ENCODE measurements around the gene B3GALT4. TPM values are rescaled to one million over a fixed set of nuclear protein-coding genes. Genes with fewer than 3 reads are reported as not detected.

B3GALT4 gene
- total and polyA plus RNA-seq, 2 of the 13 experiments (the other 11 are each of a cell fraction or from before 2014, with no cell fraction given): 0.04 to 0.27 TPM

- TF ChIP-seq FOSL2 (CRISPR knock-in tag; IDR thresholded peaks at IDR 0.05) (peak; percentile 69; the same call in 1 of the 2 replicates), REXO4 (CRISPR knock-in tag; IDR thresholded peaks at IDR 0.05; ENCODE audit: borderline replicate concordance) (peak; percentile 74; the same call in 1 of the 2 replicates), MAFF (IDR thresholded peaks at IDR 0.05; ENCODE audit: low read depth, low read length) (0 out of 2 replicates have a peak, but pooled peaks have one; percentile 8), ZNF512 (CRISPR knock-in tag; IDR thresholded peaks at IDR 0.05) (no peak), ZFP41 (CRISPR knock-in tag; IDR thresholded peaks at IDR 0.05; ENCODE audit: borderline replicate concordance) (no peak), GTF3A (CRISPR knock-in tag; conservative IDR thresholded peaks at IDR 0.05) (peak; percentile 89), CHD4 (IDR thresholded peaks at IDR 0.05; ENCODE audit: borderline replicate concordance, low read length) (no peak), LBX2 (CRISPR knock-in tag; IDR thresholded peaks at IDR 0.05; ENCODE audit: borderline replicate concordance) (no peak; the same call in 1 of the 2 replicates), MAFK (conservative IDR thresholded peaks at IDR 0.05 in 1 of 2, IDR thresholded peaks at IDR 0.05 in 1 of 2; ENCODE audit: low read length in 2 of 2) (no peak; a peak in 1 of 4 replicates), CREB1 (IDR thresholded peaks at IDR 0.05) (peak; percentile 93), CREB1 (CRISPR knock-in tag; IDR thresholded peaks at IDR 0.05) (peak; percentile 98), SOX5 (CRISPR knock-in tag; IDR thresholded peaks at IDR 0.05; ENCODE audit: borderline replicate concordance) (peak; percentile 44), RBAK (CRISPR knock-in tag; IDR thresholded peaks at IDR 0.05) (0 out of 2 replicates have a peak, but pooled peaks have one; percentile 40), ZNF652 (CRISPR knock-in tag; IDR thresholded peaks at IDR 0.05; ENCODE audit: borderline replicate concordance, low read depth) (0 out of 2 replicates have a peak, but pooled peaks have one; percentile 27), ZNF549 (CRISPR knock-in tag; IDR thresholded peaks at IDR 0.05) (0 out of 2 replicates have a peak, but pooled peaks have one; percentile 49), YY1 (IDR thresholded peaks at IDR 0.05; ENCODE audit: insufficient read depth, insufficient replicate concordance, low read depth, low read length) (peak; percentile 97), ZNF331 (CRISPR knock-in tag; IDR thresholded peaks at IDR 0.05) (peak; percentile 84), ZNF788 (CRISPR knock-in tag; IDR thresholded peaks at IDR 0.05; ENCODE audit: borderline replicate concordance) (peak; percentile 86; the same call in 1 of the 2 replicates), HES4 (CRISPR knock-in tag; IDR thresholded peaks at IDR 0.05; ENCODE audit: borderline replicate concordance) (peak; percentile 70), ZNF510 (CRISPR knock-in tag; IDR thresholded peaks at IDR 0.05; ENCODE audit: low read depth) (peak; percentile 82; the same call in 1 of the 2 replicates), ZFP90 (CRISPR knock-in tag; IDR thresholded peaks at IDR 0.05; ENCODE audit: borderline replicate concordance) (peak; percentile 88), ZNF878 (CRISPR knock-in tag; IDR thresholded peaks at IDR 0.05) (peak; percentile 64; the same call in 1 of the 2 replicates), ZNF10 (CRISPR knock-in tag; IDR thresholded peaks at IDR 0.05; ENCODE audit: borderline replicate concordance, low read depth) (no peak), ZSCAN30 (CRISPR knock-in tag; IDR thresholded peaks at IDR 0.05) (peak; percentile 65; the same call in 1 of the 2 replicates), ZNF713 (CRISPR knock-in tag; IDR thresholded peaks at IDR 0.05) (peak; percentile 92), ELF4 (CRISPR knock-in tag; IDR thresholded peaks at IDR 0.05; ENCODE audit: borderline replicate concordance) (peak; percentile 93)
Observed at GRCh38 chr6:33271468-33272274, 5.3 kb upstream of the B3GALT4 start, which contains the start of the genes RPS18 and VPS52 (continued).
